ENCODE data around the gene PLA2G6. TPM values are rescaled to one million over a fixed set of nuclear protein-coding genes. Genes with fewer than 3 reads are reported as not detected.

PLA2G6 gene
- total RNA-seq, 4 donors from 2014 or later, result 12.9 to 24.2 (median 14.2) TPM

GRCh38 chr22:38142606-38143005, 39.0 kb downstream of the PLA2G6 start:
- Histone ChIP-seq H3K27ac (no peak overlapping the region), H3K4me1 (peaks cover 0 to 10% (median 0%) of the 10 kb centered on the region in 3 donors), H3K36me3 (peaks cover 0 to 53% (median 0%) of the 10 kb centered on the region in 3 donors), H3K9me3 (no peaks in the 10 kb centered on the region), H3K4me3 (no peak overlapping the region), H3K27me3 (no peaks in the 10 kb centered on the region)
- intact Hi-C loops (cut with DNase I), result no loop called here
- TF ChIP-seq POLR2A (IDR thresholded peaks at IDR 0.05), result no peak
- TF ChIP-seq, protein P1, sequence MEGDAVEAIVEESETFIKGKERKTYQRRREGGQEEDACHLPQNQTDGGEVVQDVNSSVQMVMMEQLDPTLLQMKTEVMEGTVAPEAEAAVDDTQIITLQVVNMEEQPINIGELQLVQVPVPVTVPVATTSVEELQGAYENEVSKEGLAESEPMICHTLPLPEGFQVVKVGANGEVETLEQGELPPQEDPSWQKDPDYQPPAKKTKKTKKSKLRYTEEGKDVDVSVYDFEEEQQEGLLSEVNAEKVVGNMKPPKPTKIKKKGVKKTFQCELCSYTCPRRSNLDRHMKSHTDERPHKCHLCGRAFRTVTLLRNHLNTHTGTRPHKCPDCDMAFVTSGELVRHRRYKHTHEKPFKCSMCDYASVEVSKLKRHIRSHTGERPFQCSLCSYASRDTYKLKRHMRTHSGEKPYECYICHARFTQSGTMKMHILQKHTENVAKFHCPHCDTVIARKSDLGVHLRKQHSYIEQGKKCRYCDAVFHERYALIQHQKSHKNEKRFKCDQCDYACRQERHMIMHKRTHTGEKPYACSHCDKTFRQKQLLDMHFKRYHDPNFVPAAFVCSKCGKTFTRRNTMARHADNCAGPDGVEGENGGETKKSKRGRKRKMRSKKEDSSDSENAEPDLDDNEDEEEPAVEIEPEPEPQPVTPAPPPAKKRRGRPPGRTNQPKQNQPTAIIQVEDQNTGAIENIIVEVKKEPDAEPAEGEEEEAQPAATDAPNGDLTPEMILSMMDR (IDR thresholded peaks at IDR 0.05), result no peak
- no peak for DNase-seq
- WGBS, 2 donors, result 89 to 100% methylated on average over 3 to 4 of the region's 5 CpGs

DNA sequence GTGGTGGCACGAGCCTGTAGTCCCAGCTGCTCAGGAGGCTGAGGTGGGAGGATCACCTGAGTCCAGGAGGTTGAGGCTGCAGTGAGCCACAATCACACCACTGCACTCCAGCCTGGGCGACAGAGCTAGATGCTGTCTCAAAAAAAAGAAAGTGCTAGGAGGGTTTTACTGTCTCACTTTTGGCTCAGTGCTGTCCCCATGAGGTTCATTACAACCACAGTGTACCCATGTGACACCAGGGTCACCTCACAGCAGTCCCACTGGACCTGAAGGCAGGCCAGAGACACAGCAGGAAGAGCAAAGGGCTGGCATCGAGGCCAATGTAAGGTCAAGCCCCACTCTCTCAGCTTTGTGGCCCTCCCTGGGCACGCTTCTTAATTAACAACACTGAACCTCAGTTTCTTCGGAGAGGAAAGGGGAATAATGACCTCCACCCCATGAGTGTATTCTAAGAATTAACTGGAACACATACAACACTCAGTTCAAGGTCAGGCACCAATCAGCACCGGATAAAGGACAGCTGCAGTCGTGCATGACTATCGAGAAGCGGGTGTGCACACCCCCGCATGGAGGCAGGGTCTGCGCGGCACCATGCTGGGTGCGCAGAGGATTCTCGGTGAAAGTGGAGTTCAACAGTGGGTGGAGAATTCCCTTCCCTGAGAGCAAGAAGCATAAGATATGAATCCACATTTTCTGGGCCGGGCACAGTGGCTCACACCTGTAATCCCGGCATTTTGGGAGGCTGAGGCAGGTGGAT, 40.2 kb downstream of the PLA2G6 start:
- 90 to 91% methylated on average over 7 to 14 of the region's 16 CpGs for WGBS, 2 donors
- Histone ChIP-seq H3K36me3 (peaks cover 0 to 63% (median 0%) of the 10 kb centered on the region in 3 donors), H3K27ac (no peak overlapping the region), H3K9me3 (no peaks in the 10 kb centered on the region), H3K4me1 (peaks cover 0 to 10% (median 0%) of the 10 kb centered on the region in 3 donors), H3K27me3 (no peaks in the 10 kb centered on the region), H3K4me3 (no peak overlapping the region)
- no peak for DNase-seq
- intact Hi-C loops (cut with DNase I), result no loop called here
- TF ChIP-seq, protein P1 (IDR thresholded peaks at IDR 0.05), result no peak
- TF ChIP-seq POLR2A (IDR thresholded peaks at IDR 0.05), result no peak

GRCh38 chr22:38139901-38140300, 41.7 kb downstream of the PLA2G6 start:
- no peak for DNase-seq
- no peak for TF ChIP-seq POLR2A (IDR thresholded peaks at IDR 0.05)
- TF ChIP-seq, protein P1 (IDR thresholded peaks at IDR 0.05), result no peak
- Histone ChIP-seq H3K27ac (no peak overlapping the region), H3K4me1 (peaks cover 0 to 10% (median 0%) of the 10 kb centered on the region in 3 donors), H3K9me3 (no peaks in the 10 kb centered on the region), H3K4me3 (no peak overlapping the region), H3K27me3 (no peaks in the 10 kb centered on the region), H3K36me3 (peaks cover 0 to 70% (median 0%) of the 10 kb centered on the region in 3 donors)
- intact Hi-C loops (cut with DNase I), result no loop called here
- WGBS, 2 donors, result 97% methylated on average over 8 of the region's 11 CpGs; no CpG with 5 or more reads in 1 of the 2 donors

DNA sequence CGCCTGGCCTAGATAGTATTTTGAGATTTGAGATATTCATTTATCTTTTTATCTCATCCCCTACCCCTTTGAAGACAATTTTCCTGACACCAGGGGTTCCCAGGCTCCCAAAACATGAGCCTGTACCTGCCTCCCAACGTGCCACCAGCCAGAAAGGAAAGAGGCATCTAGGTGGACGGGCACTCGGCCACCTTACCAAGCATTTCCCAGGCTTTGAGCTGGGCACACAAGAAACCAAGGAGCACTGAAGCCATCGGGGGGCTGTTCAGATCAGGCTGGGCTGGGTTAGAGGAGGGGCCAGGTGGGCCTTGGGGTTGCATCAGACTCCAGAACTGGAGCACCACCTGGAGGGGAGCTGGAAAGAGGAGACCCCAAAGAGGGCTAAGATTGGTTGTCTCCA, 42.7 kb downstream of the PLA2G6 start:
- no peaks in the 10 kb centered on the region for H3K27me3 ChIP-seq
- intact Hi-C loops (cut with DNase I), result no loop called here
- H3K27ac ChIP-seq, result no peak overlapping the region
- H3K4me3 ChIP-seq, result no peak overlapping the region
- peaks cover 0 to 10% (median 0%) of the 10 kb centered on the region in 3 donors for H3K4me1 ChIP-seq
- peaks cover 0 to 79% (median 0%) of the 10 kb centered on the region in 3 donors for H3K36me3 ChIP-seq
- WGBS, 2 donors, result 85% methylated on average over 4 to 5 of the region's 5 CpGs
- no peak for DNase-seq
- H3K9me3 ChIP-seq, result no peaks in the 10 kb centered on the region
- no peak for TF ChIP-seq POLR2A (IDR thresholded peaks at IDR 0.05)
- TF ChIP-seq, protein P1 (IDR thresholded peaks at IDR 0.05), result no peak

GRCh38 chr22:38137876-38138687, 43.5 kb downstream of the PLA2G6 start:
- intact Hi-C loops (cut with DNase I), result no loop called here
- H3K36me3 ChIP-seq, result peaks cover 0 to 86% (median 0%) of the 10 kb centered on the region in 3 donors
- no peak for DNase-seq
- H3K27ac ChIP-seq, result no peak overlapping the region
- TF ChIP-seq, protein P1 (IDR thresholded peaks at IDR 0.05), result no peak
- TF ChIP-seq POLR2A (IDR thresholded peaks at IDR 0.05), result no peak
- H3K4me1 ChIP-seq, result peaks cover 0 to 10% (median 0%) of the 10 kb centered on the region in 3 donors
- H3K9me3 ChIP-seq, result no peaks in the 10 kb centered on the region
- H3K4me3 ChIP-seq, result no peak overlapping the region
- WGBS, 2 donors, result 87 to 90% methylated on average over 8 to 9 of the region's 9 CpGs
- no peaks in the 10 kb centered on the region for H3K27me3 ChIP-seq

Data from esophagus squamous epithelium (tissue), 5 donors.